Measurements from ENCODE around the gene ZNF638.
A peak's percentile ranks its signal among the peaks of the same experiment; 100 is the strongest.

Gene ZNF638

GRCh38 chr2:71458413-71459083 is 127.0 kb downstream of the ZNF638 start:
- no peak for TF ChIP-seq CTCF (IDR thresholded peaks at IDR 0.05; ENCODE audit: insufficient read depth, low read depth, low read length, missing control alignments)
- DNase-seq (ENCODE audit: low read depth): no peak
- H3K4me3 ChIP-seq (ENCODE audit: low read depth, low read length): no peak overlapping the region

GRCh38 chr2:71459084-71459431 is 127.5 kb downstream of the ZNF638 start:
- DNase-seq (ENCODE audit: low read depth): no peak
- H3K4me3 ChIP-seq (ENCODE audit: low read depth, low read length): no peak overlapping the region
- no peak for TF ChIP-seq CTCF (IDR thresholded peaks at IDR 0.05; ENCODE audit: insufficient read depth, low read depth, low read length, missing control alignments)

DNA sequence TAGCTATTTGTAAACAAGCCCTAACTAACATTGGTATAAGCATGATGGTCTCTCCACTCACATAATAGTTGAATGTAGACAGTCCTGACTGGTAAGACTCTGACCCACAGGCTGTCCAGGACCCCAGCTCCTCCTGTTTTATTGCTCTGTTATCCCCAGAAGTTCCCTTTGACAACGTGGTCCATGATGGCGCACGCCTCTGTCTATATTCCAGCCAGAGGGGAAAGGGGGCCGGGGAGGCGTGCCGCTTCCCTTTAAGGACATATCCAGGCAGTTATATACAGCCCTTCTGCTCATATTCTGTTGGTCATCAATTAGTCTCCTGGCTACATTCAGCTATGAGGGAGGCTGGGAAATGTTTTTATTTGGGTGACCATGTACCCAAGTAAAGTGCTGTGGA is 128.5 kb downstream of the ZNF638 start:
- DNase-seq (ENCODE audit: low read depth): no peak
- TF ChIP-seq CTCF (IDR thresholded peaks at IDR 0.05; ENCODE audit: insufficient read depth, low read depth, low read length, missing control alignments): no peak
- H3K4me3 ChIP-seq (ENCODE audit: low read depth, low read length): no peak overlapping the region

- DNase-seq (ENCODE audit: low read depth): no peak
- peak; percentile 26 for TF ChIP-seq CTCF (IDR thresholded peaks at IDR 0.05; ENCODE audit: insufficient read depth, low read depth, low read length, missing control alignments)
- no peak overlapping the region for H3K4me3 ChIP-seq (ENCODE audit: low read depth, low read length)
Observed at GRCh38 chr2:71460595-71461303, 129.2 kb downstream of the ZNF638 start.

- TF ChIP-seq CTCF (IDR thresholded peaks at IDR 0.05; ENCODE audit: insufficient read depth, low read depth, low read length, missing control alignments): no peak
- DNase-seq (ENCODE audit: low read depth): no peak
- no peak overlapping the region for H3K4me3 ChIP-seq (ENCODE audit: low read depth, low read length)
Observed at GRCh38 chr2:71461304-71461671, 129.7 kb downstream of the ZNF638 start.

GRCh38 chr2:71462056-71462605 is 130.5 kb downstream of the ZNF638 start:
- TF ChIP-seq CTCF (IDR thresholded peaks at IDR 0.05; ENCODE audit: insufficient read depth, low read depth, low read length, missing control alignments): no peak
- no peak for DNase-seq (ENCODE audit: low read depth)
- H3K4me3 ChIP-seq (ENCODE audit: low read depth, low read length): no peak overlapping the region

Data from GM12865 (cell line).